Astrocyte of the cerebellum (primary cell): ENCODE measurements around the gene AHSG.

Experiments used
- DNase-seq: peaks from one replicate; pipeline ENCODE4 v3.0.0-alpha.2; 2011; ENCODE audit warnings: low read depth
- H3K4me3 ChIP-seq: 2 replicates; pipeline ENCODE4 v1.5.1; 2011; ENCODE audit warnings: mild to moderate bottlenecking, low read depth, low read length, moderate library complexity
- in situ Hi-C: cut with HindIII; loops from 2 replicates; pipeline ENCODE4 v1.10.0; 2017; ENCODE audit warnings: low sequenced_read_pairs
- TF ChIP-seq, protein P1 (sequence below): IDR thresholded peaks from 2 replicates; pipeline ENCODE4 v1.5.1; 2012; ENCODE audit warnings: low read length, low read depth, moderate library complexity, mild to moderate bottlenecking; ENCODE audit errors: missing control alignments

AHSG gene

GRCh38 chr3:186638259-186638658 is 25.4 kb downstream of the AHSG start:
- H3K4me3 ChIP-seq = no peak overlapping the region
- DNase-seq = no peak
- TF ChIP-seq, protein P1, sequence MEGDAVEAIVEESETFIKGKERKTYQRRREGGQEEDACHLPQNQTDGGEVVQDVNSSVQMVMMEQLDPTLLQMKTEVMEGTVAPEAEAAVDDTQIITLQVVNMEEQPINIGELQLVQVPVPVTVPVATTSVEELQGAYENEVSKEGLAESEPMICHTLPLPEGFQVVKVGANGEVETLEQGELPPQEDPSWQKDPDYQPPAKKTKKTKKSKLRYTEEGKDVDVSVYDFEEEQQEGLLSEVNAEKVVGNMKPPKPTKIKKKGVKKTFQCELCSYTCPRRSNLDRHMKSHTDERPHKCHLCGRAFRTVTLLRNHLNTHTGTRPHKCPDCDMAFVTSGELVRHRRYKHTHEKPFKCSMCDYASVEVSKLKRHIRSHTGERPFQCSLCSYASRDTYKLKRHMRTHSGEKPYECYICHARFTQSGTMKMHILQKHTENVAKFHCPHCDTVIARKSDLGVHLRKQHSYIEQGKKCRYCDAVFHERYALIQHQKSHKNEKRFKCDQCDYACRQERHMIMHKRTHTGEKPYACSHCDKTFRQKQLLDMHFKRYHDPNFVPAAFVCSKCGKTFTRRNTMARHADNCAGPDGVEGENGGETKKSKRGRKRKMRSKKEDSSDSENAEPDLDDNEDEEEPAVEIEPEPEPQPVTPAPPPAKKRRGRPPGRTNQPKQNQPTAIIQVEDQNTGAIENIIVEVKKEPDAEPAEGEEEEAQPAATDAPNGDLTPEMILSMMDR = no peak
- in situ Hi-C loops = no loop called here

GRCh38 chr3:186639778-186640472 is 27.1 kb downstream of the AHSG start, which contains the start of gene FETUB:
FETUB (plus strand) TSS chr3:186640399; CDS start chr3:186640461, 62 bp downstream.
- no peak within 1 kb of the TSS for H3K4me3 ChIP-seq
- in situ Hi-C loops = no loop called here
- TF ChIP-seq, protein P1 = no peak

DNA sequence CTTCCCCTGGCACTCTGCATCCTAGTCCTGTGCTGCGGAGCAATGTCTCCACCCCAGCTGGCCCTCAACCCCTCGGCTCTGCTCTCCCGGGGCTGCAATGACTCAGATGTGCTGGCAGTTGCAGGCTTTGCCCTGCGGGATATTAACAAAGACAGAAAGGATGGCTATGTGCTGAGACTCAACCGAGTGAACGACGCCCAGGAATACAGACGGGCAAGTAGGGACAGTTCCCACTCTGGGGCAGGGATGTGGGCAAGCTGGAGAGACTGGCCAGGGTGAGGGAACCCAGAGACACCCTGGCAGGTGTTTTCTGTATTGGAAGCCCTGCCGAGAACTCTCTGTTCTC is 27.6 kb downstream of the AHSG start:
- peak; percentile 36 for DNase-seq
- no peak overlapping the region for H3K4me3 ChIP-seq
- TF ChIP-seq, protein P1 = no peak
- in situ Hi-C loops = no loop called here

More at GRCh38 chr3:186639778-186640472, 27.1 kb downstream of the AHSG start, which contains the start of gene FETUB:
- no peak for DNase-seq

DNA sequence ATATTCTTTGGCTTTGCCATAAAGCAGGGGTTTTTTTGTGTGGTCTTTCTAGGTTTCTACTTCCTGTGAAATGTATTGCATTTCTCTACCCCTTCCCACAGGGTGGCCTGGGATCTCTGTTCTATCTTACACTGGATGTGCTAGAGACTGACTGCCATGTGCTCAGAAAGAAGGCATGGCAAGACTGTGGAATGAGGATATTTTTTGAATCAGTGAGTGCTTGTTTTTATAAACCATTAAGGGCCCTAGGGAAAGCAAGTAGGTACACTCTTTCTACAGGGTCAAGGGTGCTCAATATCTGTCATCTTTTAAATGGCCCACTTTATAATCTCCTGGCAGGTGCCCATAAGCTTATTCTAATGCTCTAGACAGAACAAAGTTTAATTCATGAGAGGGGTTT is 28.1 kb downstream of the AHSG start:
- no peak overlapping the region for H3K4me3 ChIP-seq
- TF ChIP-seq, protein P1 = no peak
- no peak for DNase-seq
- in situ Hi-C loops = no loop called here

- DNase-seq = no peak
- in situ Hi-C loops = no loop called here
- no peak overlapping the region for H3K4me3 ChIP-seq
- TF ChIP-seq, protein P1 = no peak
These were observed 29.2 kb downstream of the AHSG start for GRCh38 chr3:186642014-186642413.

GRCh38 chr3:186643493-186643892 is 30.6 kb downstream of the AHSG start:
- DNase-seq = no peak
- TF ChIP-seq, protein P1 = no peak
- in situ Hi-C loops = no loop called here
- no peak overlapping the region for H3K4me3 ChIP-seq
